Sciatic nerve (tissue), 2 donors: Measurements from ENCODE around the gene CDH18. TPM values are rescaled to one million over a fixed set of nuclear protein-coding genes. Genes with fewer than 3 reads are reported as not detected.
A peak's percentile ranks its signal among the peaks of the same experiment; 100 is the strongest.

ENCODE experiments used
- ATAC-seq: fragments of 200-7000 bp; cut with Tn5 transposase; one replicate; pipeline ENCODE4 v1.9.1; 2020; ENCODE audit warnings: mild to moderate bottlenecking, moderate library complexity
- DNase-seq: peaks from one replicate; pipeline ENCODE4 v3.0.0-alpha.2; 2020; ENCODE audit warnings: low spot score
- intact Hi-C: fragments of 100-400 bp; cut with DNase I; formaldehyde crosslinking; loops from one replicate; pipeline ENCODE4 v1.14.2; 2022
- total RNA-seq: library from RNA; stranded (reverse); fragmentation: NEBNext Ultra II Directional; extraction: Animal tissue kit (Norgen Biotek cat#: 25700); gene quantifications from one replicate; pipeline ENCODE4 v1.2.1, GENCODE V29; 2021
- donor health status: DM: no; HTN: no; CAD: no.
- donor health status: DM: no; HTN: no; CAD: no.

The CDH18 gene, protein sequence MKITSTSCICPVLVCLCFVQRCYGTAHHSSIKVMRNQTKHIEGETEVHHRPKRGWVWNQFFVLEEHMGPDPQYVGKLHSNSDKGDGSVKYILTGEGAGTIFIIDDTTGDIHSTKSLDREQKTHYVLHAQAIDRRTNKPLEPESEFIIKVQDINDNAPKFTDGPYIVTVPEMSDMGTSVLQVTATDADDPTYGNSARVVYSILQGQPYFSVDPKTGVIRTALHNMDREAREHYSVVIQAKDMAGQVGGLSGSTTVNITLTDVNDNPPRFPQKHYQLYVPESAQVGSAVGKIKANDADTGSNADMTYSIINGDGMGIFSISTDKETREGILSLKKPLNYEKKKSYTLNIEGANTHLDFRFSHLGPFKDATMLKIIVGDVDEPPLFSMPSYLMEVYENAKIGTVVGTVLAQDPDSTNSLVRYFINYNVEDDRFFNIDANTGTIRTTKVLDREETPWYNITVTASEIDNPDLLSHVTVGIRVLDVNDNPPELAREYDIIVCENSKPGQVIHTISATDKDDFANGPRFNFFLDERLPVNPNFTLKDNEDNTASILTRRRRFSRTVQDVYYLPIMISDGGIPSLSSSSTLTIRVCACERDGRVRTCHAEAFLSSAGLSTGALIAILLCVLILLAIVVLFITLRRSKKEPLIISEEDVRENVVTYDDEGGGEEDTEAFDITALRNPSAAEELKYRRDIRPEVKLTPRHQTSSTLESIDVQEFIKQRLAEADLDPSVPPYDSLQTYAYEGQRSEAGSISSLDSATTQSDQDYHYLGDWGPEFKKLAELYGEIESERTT
- total RNA-seq, result 0.71 TPM

DNA sequence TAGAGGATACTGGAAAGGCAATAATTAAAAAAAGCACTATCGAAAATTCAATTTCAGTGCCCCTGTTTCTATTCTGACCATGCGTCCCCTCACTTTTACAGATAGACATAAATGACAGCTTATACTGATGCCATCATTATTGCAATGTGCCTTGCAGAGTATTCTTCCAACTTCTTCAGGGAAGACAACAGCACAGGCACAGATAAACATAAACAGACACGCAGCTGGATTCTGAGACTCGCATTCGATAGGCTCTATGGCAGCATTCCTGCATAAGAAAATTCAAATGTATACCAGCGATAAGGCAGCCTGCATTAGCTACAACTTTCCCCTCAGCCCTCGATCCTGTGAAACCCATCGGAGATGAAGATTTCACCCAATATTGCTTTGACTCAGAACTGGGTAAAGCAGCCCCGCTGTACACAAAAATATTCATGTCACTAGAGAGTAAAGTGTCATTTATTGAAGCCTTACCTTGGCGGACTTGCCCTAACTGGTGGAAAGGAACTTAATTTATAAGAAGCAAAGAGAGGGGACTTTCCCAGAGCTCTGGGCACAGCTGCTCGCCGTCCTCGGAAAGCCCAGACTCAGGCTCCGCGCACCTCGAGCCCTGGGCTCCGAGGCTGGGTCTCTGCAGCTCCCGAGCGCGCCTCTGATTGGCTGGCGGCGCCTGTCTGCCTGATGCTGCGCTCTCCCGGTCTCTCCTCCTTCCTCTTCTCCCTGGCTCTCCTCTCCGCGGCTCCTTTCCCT, at the start of gene CDH18:
Gene CDH18 (minus strand): TSS at position 589 of the 750 bp plus-strand sequence. CDS start 149,214 bp downstream, outside the sequence.
- intact Hi-C loops, result no loop called here
- ATAC-seq (peak; percentile 97), DNase-seq (peak; percentile 60)

DNA sequence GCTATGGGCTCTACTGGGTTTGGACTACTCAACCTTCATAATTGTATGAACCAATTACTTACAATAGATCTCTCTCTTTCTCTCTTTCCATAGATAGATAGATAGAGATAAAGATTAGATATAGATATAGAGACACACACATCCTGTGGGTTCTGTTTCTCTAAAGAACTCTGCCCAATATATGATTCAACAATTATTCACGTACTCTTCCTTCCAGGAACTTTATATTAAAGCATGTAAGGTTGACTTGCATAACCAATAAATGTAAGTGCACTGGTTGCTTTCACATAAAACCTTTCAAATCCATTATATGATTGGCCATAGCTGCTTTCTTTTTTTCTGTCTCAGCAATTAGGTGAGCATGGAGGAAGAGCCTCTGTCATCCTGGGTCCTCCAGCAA, 46.7 kb upstream of the CDH18 start:
- intact Hi-C loops, result no loop called here
- DNase-seq (no peak), ATAC-seq (no peak)

DNA sequence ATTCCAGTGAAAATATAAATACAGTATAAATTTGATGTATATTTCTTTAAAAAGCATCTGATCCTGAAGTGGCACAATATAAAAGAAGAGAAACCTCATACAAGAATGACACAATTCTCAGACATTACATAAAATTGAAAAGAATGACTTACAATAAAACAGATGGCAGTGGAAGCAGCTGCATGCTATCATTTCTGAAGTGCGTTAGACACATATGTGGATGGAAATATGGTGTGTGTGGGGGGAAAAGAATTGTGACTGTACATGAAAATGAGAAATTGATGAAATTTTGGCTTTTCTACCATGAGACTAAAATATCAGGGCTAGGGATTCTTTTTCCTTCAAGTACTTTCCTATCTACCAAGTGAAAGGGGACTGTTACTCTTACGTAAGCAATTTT, 45.9 kb upstream of the CDH18 start:
- no peak for ATAC-seq

DNA sequence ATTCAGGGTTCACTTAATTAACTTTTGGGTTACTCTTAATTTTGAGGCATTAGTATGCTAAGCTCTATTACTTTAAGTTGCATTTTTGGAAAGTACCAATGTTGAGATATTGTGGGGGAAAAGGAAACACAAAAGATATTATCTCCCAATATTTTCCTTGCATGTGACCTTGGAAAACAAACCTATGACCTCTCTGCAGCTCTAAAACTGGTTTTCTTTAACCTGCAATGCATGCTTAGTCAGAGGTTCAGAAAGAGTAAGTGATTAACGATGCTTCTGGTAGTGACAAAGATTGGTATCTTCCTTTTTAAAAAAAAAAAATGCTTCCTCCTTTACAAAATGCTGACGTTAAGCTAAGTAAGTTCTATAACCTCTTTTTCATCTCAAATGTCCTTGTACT, 44.9 kb upstream of the CDH18 start:
- ATAC-seq, result no peak
- no peak for DNase-seq
- intact Hi-C loops, result no loop called here

More for the DNA sequence above, 45.9 kb upstream of the CDH18 start:
- no peak for DNase-seq
- intact Hi-C loops, result no loop called here

DNA sequence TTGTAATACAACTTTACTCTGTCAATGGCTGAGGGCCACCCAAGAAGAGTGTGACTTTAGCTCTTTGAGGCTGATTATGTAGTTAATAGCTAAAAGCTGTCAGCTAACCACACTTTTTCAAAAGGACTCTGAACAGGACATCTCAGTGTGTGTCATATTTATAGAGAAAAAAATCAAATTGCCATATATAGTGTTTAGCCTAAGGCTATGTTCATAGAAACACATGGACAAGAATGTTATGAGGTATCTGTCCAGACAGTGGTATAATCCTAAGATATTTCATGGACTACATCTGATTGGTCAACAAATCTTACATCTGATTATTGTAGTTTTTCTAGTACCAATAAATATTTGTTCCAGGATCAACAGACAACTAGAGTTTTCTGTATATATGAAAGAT, 42.1 kb upstream of the CDH18 start:
- DNase-seq, result no peak
- ATAC-seq, result no peak
- intact Hi-C loops, result no loop called here

DNA sequence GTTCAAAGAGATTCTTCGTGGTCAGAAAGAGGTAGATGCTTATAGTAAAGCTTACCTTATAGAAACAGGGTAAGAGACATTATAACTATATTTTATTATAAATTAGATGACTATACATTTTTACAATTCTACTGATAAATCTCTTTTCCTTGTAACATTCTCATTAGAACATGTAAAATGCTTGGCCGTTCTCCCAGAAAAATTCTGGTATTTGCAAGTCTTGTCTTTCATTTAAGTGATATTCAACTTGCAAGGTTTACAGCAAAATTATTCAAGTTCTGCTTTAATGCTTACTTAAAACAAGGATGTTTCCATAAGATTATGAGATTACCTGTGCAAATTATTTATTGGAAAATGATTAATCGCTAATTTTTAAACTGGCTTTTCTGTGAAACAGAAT, 41.3 kb upstream of the CDH18 start:
- intact Hi-C loops, result no loop called here
- DNase-seq, result no peak
- ATAC-seq, result no peak

DNA sequence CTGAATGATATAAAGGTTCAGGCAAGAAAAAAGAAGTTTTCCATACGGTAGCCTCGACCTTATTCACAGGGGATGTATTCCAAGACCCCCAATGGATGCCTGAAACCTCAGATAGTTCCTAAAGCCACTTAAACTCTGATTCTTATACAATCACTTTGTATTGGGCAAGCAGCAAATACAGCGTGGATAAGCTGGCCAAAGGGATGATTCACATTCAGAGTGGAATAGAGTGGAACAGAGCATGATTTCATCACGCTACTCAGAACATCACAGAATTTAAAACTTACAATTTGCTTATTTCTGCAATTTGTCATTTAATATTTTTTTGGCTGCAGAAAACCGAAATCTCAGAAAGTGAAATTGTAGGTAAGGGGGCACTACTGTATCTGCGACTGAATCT, 40.5 kb upstream of the CDH18 start:
- intact Hi-C loops, result no loop called here
- no peak for DNase-seq
- ATAC-seq, result no peak

DNA sequence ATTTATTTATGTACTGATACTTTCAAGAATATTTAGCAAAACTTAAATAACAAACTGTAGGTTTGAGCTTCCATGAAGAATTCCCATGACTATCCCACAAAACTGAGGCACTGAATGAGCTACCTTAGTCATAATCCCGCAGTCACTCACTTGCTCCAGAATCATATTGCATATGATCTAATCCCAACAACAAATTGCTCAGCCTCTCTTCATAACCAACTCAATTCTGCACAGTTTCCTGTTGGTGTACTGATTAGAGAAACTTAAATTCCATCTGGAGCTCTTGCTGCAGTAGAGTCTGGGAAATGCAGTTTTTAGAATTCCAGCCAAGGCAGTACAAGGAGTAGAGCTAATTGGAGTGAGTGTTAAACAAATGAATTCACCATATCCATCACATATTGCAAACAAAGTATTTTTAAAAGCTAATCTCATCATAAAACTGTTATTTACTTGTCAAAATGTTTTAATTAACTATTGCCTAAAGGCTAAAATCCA, 35.7 kb upstream of the CDH18 start:
- DNase-seq (no peak), ATAC-seq (no peak)
- intact Hi-C loops, result no loop called here

DNA sequence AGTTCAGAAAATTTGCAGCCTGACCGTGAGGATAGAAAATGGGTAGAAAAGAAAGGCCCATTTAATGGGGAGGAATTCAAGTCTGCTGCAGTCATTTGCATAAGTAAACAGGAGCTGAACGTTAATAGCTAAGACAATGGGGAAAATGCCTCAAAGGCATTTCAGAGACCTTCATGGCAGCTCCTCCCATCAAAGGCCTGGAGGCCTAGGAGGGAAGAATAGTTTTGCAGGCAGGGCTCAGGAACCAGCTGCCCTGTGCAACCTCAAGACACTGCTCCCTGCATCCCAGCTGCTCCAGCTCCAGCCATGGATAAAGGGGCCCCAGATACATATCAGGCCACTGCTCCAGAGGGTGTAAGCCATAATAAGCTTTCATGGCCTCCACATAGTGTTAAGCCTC, 32.2 kb upstream of the CDH18 start:
- intact Hi-C loops, result no loop called here
- DNase-seq (no peak), ATAC-seq (no peak)

DNA sequence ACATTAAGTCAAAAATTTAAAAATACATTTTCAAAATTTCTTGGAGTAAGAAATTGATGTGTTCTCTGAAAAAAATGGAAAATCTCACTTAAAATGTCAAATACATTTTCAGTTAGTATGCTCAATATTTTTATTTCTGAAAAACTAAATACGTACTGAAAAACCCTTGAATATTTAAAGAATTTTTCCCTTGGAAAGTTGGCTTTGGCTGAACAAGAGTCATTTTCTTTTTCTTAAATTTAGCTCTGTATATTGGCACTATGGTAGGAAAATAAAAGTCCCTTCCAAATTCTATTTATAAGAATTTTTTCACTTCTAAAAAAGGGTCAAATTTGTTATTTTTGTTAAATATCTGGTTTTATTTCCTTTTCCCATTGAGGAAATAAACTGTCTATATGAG, 29.0 kb upstream of the CDH18 start:
- intact Hi-C loops, result no loop called here
- ATAC-seq (no peak), DNase-seq (no peak)

DNA sequence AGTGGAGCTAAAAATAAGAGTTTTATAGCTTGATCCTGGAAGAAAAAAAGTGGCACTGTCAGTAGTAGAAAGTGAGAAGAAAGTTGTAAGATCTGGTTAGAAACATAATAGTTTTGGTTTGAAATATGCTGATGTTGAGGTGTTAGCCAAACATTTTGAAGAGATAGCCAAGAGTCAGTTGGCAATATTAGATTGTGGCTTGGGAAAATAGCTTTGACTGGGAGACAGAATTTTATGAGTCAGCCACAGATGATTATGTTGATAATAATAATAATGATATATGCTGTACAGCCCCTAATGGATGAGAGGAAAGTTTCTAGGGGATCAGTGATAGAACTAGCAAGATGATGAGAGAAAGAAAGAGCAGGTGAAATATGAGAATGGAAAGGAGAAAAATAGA, 12.4 kb upstream of the CDH18 start:
- ATAC-seq (no peak), DNase-seq (no peak)
- intact Hi-C loops, result no loop called here

DNA sequence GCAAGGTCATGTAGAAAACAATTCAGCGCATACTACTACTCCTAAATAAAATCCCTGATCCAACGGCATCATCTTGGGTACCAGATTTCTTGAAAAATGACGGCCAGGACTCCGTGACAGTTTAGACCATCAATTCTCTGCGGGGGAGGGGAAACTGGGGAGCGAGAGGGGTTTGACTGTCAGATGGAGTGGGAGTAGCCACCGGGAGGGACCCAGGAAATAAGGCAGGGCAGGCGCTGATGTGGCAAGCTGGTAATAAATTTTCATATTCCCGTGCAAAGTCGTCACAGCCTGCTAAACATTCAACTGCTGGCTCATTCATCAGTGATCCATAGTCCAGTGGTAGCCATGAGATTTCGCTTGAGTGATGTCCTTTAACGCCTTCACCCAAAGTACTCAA, 457 bp upstream of the CDH18 start:
- peak; percentile 29 for ATAC-seq
- intact Hi-C loops, result no loop called here
- no peak for DNase-seq

DNA sequence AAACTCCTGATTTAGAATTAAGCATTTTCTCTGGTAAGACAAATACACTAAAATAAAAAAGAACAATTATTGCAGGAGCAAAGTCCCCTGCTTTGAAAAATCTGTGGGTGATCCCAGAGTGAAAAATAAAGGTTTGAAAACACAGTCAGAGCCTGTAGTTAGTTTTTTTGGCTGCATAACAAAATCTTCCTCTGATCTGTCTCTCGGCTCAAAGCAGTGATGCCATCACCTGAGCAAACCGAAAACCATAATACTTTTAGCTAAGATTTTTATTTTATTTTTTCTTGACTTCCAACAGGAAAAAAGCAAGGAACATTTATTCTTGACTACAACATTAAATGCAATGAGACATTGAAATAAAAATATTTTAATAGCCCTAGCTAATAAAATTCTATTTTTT, 1.2 kb downstream of the CDH18 start:
- intact Hi-C loops, result no loop called here
- no peak for ATAC-seq
- DNase-seq, result no peak

DNA sequence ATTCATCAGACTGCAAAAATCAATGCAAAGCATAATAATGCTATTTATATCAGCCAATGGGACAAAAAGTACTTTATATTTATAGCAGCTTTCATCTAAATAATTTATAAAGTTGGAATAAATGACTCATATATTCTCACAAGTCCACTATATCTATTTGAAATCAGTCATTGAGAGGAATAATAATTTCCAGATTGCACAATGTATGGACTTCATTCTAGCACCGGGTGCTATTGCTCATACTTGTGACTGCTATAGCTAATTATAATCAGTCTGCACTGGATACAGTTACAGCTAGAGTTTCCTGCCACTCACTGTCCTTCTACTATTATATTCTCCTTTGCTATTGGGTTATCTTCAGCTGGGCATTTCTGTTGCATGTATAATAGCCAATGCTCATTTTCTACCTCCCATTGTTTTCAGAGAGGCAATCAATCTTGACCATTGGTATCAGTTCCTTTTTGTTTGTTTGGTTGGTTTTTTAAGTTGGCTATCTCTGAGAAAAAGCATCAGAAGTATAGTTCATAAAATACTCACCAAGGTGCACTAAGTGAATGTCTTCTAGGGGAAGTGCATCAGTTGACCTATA, 1.9 kb downstream of the CDH18 start:
- ATAC-seq (no peak), DNase-seq (no peak)
- intact Hi-C loops, result no loop called here

DNA sequence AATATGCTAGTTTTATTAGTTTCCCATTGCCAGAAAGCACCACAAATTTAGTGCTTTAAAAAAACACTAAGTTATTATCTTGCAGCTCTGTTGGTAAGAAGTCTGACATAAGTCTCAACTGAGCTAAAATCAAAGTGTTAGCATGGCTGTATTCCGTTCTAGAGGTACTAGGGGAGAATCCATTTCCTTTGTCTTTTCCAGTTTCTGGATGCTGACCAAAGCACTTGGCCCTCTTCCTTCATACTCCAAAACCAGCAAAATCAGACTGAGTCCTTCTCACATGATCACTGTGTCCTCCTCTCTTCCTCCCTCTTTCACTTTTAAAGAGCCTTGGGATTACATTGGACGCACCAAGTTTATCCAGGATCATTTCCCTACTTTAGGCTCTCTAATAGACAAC, 9.5 kb downstream of the CDH18 start:
- ATAC-seq, result peak; percentile 42
- DNase-seq, result no peak
- intact Hi-C loops, result no loop called here

DNA sequence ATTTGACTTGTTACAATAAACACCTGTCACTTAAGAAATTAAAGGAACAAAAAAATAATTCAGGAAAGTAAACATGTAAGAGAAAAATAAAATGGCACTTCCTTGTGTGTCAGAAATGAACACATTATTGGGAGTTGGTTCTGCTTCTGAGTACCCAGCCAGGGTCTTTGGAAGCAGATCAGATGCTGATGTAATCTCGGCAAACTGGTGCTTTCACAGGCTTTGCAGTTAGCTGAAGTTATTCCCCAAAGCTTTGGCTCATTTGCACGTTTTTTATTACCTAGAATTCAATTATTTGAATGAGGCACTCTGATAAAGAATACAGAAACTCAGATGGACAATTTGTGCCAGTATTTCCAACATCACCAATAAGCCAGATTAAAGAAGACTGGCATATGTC, 10.9 kb downstream of the CDH18 start:
- intact Hi-C loops, result no loop called here
- ATAC-seq, result no peak
- DNase-seq, result no peak

DNA sequence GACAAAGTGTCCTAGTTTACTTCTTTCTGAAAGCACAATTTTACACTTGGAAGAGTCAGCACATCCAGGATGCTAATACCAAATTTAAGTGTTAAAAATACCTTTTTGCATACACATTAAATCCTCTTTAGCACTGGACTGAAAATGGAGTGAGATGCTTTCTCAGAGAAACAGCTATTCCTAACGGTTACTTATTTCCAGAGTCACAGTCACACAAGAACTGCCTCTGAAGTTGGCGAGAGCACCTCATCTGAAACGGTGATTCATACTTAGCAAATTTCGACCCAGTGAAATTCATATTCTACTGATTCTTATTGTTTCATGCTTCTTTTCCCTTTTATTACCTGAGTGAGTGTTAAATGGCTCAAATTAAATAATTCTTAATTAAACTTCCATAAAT, 12.2 kb downstream of the CDH18 start:
- intact Hi-C loops, result no loop called here
- DNase-seq (no peak), ATAC-seq (no peak)

DNA sequence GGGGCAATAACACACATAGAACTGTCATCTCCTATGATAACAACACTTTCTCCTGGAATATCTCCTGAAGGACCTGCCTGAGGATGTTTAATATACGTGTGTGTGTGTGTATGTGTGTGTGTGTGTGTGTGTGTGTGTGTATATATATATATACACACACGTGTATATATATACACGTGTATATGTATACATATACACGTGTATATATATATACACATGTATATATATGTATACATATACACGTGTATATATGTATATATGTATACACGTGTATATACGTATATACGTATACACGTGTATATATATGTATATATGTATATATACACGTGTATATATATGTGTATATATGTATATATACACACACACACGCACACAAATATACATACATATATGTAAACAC, 27.5 kb downstream of the CDH18 start:
- ATAC-seq, result no peak
- intact Hi-C loops, result no loop called here

DNA sequence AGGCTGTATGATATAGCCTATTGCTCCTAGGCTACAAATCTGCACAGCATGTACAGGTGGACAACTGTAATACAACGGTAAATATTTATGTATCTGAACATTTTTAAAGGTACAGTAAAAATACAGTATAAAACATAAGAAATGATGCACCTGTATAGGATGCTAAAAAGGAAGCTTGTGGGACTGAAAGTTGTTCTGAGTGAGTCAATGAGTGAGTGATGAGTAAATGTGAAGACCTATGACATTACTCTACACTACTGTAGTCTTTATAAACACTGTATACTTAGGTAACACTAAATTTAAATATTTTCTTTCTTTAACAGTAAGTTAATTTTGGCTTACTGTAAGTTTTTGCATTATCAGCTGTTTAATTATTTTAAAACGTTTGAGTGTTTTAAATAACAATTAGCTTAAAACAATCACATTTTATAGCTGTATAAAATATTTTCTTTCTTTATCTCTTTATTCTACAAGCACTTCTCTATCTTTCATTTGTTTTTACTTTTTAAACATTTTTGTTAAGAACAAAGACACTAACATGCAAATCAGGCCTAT, 28.1 kb downstream of the CDH18 start:
- intact Hi-C loops, result no loop called here
- DNase-seq (no peak), ATAC-seq (no peak)

More for the DNA sequence above, 27.5 kb downstream of the CDH18 start:
- DNase-seq, result no peak
